LNCAP (cell line): Measurements from ENCODE around the gene SLC7A6OS.

Experiments
- CTCF ChIP-seq: fragments of 450-650 bp; IDR thresholded peaks from 2 replicates; pipeline ENCODE4 v1.5.1; 2017; ENCODE audit warnings: mild to moderate bottlenecking

The SLC7A6OS gene

DNA sequence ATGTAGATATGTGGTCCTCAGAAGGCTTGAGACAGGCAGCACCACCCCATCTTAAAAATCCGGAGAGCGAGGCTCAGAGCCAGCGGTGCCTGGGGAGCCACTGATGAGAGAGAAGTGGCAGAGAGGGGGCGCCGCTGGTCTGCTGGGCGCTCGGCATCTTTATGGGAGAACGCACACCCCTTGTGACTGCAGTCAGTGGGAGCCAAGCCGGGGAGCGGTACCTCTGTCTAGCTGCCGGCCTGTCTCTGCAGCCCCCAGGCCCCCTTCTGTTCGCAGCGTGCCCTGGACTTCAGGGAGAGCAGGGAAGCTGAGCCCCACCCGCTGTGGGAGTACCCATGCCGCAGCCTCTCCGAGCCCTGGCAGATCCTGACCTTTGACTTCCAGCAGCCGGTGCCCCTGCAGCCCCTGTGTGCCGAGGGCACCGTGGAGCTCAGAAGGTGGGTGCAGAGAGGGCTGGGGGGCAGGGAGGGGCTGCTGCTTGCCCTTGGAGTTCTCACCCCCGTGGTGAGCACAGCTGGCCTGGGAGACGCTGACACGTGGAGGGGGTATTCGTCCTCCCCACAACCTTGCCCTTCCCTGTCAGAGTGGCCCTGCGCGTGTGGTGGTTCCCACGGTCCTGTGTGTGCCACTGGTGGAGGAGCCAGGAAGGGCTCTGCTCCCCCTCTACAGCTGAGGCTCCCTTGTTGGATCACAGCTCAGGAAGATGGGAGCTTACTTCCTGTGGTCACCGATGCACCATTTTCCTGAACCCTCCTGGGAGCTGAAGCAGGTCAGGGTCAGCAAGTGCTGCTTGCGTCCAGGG lies 44.9 kb upstream of the SLC7A6OS start:
- no peak; the same call in 1 of the 2 replicates for TF ChIP-seq CTCF

GRCh38 chr16:68354816-68355215 lies 44.1 kb upstream of the SLC7A6OS start:
- TF ChIP-seq CTCF = no peak

DNA sequence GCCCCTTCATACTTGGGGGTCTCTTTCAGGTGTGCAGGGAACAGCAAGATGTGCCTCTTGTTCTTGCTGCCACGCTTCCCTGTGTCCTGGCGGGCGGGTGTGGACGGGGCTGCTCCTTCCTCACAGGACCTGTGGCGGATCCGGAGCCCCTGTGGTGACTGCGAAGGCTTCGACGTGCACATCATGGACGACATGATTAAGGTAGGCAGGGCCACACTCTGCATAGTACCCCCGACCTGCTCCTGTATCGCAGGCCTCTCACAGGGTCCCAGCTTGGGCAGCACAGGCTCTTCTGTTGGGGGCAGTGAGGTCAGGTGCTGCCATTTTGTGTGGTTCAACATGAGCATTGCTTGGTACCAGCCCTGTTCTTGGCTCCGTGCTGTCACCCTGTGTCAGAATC lies 42.6 kb upstream of the SLC7A6OS start:
- no peak for TF ChIP-seq CTCF

GRCh38 chr16:68351991-68352431 lies 41.3 kb upstream of the SLC7A6OS start:
- TF ChIP-seq CTCF = no peak

GRCh38 chr16:68351463-68351862 lies 40.7 kb upstream of the SLC7A6OS start:
- no peak for TF ChIP-seq CTCF

DNA sequence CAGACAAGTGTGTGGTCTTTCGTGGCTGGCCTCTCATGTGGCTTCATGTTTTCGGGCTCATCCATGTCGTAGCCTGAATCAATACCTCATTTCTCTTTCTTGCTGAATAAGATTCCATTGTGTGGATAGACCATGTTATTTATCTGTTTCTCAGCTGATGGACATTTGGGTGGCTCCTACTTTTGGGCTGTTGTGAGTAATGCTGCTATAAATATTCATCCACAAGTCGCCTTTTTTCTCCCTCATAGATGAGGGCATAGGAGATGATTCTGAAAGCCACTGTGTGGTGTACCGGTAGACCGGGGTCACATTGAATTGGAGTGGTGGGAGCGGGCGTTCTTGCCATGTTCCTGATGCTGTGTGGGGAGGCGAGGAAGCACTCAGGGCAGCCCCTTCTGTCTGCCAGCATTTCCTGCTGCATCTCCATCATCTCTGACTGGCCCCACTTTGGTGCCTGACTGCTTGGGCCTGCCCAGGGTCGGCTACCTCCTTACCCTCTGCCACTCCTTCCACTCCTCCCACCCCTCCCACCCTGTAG lies 40.1 kb upstream of the SLC7A6OS start:
- TF ChIP-seq CTCF = no peak

DNA sequence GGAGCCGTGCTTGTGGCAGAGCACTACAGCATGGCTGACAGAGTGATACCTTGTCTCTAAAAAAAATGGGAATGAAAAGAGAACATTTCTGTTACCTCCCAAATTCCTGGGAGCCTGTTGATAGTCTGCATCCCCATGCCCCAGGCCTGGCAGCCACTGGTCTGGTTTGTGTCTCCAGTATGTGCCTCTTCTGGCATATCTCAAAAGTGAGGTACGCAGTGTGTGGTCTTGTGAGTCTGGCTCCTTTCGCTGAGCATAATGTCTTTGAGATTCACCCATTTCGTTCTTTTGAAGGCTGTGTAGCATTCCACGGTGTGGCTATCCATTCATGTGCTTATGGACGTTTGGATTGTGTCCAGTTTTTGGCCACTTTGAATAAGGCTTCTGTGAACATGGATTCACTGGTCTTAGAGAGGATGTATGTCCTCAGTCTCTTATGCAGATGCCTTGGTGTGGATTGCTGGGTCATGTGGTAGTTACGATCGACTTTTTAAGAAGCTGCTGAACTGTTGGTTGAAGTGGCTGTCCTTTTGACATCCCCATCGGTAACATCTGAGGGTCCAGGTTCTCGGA lies 39.2 kb upstream of the SLC7A6OS start:
- no peak for TF ChIP-seq CTCF
